GM21576 (cell line): ENCODE measurements around the gene BCL2L14.

Source experiments
- ATAC-seq: cut with Tn5 transposase; IDR thresholded peaks from one replicate; pipeline ENCODE4 v1.9.1; 2021; ENCODE audit warnings: mild to moderate bottlenecking, moderate library complexity; ENCODE audit not compliant: unreplicated experiment

Gene BCL2L14, protein sequence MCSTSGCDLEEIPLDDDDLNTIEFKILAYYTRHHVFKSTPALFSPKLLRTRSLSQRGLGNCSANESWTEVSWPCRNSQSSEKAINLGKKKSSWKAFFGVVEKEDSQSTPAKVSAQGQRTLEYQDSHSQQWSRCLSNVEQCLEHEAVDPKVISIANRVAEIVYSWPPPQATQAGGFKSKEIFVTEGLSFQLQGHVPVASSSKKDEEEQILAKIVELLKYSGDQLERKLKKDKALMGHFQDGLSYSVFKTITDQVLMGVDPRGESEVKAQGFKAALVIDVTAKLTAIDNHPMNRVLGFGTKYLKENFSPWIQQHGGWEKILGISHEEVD

DNA sequence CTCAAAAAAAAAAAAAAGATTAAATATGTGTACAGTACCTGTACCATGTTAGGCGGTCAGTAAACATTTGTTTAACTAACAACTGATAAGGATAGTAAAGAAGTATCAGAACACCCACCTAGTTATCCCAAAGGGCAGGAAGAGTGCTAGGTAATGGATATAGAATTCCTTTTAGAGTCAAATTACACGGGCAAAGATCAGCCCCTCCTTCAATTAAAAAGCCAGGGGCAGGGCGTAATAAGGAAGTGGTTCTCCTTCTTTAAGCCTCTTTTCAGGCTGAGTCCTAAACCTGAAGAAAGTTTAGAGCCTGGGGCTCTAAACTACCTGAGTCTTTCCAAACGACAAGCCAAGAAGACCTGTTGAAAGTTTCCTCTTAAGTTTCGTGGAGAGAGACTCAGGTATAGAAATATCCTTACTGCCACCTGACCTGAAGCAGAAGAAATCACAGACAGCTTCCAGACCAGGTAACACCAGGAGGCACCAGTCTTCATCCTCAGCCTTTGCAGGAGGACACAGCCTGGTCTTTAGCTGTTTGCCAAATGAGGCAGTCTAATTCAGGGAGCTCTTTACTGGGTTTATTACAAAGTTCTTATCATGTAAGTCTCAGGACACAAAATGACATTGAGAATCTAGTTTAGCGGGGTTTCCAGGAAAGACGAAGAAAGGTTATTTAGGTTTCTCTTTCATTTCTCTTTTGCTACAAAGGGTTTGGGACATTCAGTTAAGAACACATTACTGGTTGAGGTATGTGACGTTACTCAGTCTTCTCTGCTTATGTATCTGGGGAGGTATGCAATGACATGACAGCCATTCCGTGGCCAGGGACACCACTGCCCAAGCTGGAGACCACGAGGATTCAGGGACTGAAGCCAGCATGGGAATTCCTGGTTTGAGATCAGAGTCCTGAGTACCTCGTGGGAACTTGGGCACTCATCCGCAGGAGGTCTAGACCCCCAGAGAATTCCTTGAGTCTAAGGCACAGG lies at the start of gene BCL2L14:
Gene BCL2L14, plus strand, starts transcription at position 266 of the 983 bp plus-strand sequence. CDS start 8,367 bp downstream, outside the sequence.
- ATAC-seq: peak; percentile 55

DNA sequence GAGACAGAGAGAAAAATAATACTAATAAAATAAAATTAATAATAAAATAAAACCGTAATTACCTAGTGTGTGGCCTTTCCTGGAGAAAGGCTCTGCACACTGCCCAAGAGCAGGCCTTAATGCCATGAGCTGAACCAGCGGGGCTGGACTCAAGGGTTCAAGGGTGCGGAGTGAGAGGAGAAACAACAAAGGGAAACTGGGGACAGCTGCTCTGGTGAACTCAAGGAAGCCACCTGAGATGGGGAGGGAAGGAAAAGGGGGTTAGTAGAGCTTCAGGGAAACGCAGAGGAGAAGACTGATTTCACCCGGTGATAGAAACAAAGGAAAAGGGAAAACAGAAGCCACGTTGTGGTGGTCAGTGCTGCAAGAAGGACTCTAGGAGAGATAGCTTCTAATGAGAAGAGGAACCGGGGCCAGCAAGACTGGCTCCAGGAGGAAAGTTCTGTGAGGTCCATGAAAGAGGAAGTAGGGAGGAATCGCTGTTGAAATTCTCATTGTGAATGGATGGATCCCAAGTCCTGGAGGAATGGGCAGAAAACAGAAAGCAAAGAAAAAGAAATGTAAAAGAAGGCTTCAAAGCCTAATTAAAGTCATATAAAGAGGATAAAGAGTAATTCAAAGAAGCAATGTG lies 48.3 kb upstream of the BCL2L14 start:
- ATAC-seq: no peak

DNA sequence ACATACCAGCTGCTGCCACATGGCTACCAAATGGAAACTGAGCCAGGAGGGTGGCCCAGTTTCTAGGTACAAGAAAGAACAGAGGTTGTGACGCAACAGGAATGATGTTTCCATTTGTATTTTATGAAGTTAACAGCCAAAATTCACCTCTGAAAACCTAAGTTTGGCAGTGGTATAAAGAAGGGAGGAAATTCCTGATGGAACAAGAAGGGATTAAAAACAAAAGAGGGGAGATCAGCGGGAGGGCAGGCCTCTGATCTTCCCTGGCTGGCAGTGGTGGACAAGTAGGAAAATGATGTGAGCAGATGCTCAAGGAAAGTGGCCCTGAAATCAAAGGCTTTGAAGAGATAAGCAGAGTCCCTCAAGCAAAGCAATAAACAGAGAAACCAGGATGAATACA lies 47.3 kb upstream of the BCL2L14 start:
- no peak for ATAC-seq

DNA sequence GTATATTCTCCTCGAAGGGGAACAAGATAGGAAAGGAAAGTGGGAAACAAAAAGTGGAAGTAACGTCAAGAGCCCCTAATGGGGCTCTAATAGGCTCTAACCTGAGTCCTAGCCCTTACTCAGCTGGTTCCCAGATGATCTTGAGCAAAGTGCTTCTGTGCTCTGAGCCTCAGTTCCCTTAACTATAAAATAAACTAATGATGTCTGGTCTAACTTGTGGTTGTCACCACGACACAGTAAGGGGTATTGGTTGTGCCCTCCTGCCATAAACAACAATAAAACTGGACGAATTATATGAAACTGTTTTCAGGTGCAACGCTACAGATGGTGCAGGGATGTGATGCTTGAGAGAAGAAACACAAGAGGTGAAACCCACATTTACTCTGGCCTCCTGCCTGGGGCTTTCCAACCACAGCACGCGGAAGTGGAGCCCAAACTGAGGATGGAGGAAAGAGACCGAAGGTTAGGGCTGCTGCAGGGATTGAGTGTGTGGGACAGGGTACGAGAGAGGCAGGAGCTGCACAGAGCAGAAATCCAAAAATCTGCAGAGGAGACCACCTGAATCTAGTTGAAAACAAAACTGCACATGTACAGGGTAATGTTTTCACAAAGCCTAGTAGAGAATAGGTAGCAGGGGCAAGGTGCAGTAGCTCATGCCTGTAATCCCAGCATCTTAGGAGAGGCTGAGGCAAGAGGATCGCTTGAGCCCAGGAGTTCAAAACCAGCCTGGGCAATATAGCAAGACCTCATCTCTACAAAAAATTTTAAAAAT lies 45.6 kb upstream of the BCL2L14 start:
- peak; percentile 84 for ATAC-seq

DNA sequence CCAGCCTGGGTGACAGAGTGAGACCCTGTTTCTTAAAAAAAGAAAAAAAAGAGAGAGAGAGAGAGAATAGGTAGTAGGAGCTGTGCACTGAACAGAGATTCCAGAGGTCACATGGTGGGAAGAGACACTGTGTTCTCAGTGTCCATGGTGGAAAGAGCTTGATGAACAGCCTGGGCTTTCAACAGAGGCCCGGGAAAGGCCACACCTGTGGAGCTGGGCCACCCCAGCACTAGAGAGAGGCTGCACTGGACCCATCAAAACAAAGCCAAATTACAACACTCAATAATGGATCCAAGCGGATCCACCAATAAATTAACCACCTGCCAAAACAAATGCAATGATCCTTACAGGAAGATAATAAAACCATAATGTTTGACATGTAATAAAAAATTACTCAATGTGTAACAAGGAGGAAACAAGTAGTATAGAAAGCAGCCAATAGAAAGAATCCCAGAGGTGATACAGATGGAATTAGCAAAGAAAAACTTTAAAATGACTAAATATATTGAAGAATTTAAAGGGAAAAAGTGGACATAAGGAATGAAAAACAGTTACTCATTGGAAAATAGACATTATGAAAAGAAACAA lies 44.8 kb upstream of the BCL2L14 start:
- no peak for ATAC-seq

DNA sequence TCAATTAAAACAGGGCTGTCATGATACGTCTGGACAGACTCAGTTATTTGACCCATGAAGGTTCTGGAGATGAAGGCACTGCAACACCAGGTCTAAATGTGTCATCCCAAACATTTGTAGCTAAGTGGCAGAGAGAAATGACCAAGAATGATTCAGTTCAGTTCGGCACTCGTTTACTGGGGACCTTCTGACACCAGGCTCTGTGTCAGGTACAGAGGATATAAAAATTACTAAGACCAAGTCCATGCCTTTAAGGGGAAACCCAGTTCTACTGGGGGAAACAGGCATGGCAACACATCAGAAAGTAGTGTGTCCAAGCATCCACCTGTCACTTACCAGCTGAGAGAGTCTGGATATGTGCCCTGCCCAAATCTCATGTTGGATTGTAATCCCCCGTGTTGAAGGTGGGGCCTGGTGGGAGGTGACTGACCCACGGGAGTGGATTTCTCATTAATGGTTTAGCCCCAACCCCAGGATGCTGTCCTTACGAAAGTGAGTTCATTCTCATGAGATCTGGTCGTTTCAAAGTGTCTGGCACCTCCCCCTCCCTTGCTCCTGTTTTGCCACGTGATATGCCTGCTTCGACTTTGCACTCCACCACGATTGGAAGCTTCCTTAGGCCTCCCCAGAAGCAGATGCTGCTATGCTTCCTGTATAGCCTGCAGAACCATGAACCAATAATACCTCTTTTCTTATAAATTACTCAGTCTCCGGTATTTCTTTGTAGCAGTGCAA lies 41.9 kb upstream of the BCL2L14 start:
- ATAC-seq: no peak

DNA sequence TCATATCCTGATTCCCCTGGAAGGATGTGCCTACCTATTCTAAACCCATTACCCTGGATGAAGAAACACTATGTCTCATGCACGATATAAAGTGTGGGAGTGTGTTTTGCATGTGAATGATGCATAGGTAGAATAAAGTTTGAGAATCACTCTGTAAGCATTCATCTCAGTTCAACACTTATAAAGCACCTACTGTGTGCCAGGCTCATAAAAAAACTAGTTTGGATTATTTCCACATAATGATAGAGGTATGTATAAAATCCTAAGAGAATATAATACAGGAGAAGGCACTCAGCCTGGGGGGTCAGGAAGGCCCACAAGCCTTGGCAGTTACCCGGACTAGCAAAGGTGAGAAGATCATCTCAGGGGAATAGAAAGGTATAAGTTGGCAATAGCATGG lies 41.1 kb upstream of the BCL2L14 start:
- ATAC-seq: no peak

DNA sequence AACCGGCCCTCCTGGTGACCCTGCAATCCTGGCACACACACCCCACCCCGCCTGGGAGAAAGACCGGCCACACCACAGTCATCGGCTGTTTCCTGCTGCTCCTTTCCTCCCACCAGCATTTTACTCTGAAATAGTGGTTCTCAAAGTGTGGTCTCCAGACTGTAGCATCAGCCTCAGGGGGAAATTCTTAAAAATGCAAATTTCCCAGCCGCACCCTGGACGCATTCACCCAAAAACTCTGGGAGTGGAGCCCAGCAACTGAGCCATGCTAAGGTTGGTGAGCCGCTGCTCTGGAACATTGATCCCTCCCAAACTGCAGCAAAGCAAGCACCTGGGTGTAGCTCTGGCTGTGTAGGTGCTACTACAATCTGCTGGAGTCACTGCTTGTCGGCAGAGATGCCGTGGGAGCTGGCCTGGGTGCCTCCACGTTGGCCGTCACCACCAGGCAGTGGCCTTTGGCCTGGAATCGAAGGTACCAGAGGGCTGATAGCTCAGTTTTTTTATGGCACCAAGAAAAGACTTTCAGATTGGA lies 38.4 kb upstream of the BCL2L14 start:
- no peak for ATAC-seq

DNA sequence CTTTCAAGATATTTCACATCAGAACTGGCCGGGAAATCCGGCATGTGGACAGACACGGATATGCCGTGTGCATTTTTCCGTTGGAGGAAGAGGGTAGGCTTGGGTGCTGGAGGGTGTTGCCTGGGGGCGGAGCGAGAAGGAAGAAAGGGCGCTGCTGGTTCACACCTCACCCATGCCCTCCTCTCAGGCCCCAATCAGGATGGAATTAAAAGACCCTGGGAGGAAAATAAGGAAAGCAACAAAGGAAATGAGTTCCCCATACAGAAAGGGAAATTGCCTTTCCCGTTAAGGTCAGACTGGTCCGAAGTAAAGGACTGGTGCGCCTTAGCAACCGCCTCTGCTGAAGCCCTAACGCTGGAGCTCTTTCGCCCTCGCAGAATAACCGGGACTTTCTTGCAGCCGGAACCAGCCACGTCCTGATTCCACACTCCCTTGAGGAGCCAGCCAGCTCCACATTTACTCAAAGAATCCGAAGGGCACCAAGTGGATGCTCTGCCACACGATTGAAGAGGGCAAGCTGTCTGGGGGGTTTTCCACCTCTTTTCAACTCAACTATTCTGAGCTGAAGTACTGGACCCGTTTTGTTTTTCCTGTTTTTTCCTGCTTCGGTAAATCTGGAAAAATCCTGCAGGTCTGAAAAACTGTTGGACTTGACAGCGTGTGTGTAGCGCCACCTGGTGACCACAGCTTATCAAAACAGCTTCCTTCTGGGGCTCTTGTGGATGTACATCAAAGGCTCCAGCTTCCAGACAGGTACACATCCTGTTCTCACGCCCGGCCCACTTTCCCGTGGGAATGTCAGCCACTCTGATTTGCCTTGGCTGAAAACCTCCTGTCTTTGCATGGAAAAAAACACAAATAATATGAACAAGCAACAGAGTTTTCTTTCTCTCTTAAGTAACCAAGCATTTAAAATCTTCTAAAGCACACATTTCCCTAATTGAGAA lies 37.6 kb upstream of the BCL2L14 start:
- no peak for ATAC-seq

DNA sequence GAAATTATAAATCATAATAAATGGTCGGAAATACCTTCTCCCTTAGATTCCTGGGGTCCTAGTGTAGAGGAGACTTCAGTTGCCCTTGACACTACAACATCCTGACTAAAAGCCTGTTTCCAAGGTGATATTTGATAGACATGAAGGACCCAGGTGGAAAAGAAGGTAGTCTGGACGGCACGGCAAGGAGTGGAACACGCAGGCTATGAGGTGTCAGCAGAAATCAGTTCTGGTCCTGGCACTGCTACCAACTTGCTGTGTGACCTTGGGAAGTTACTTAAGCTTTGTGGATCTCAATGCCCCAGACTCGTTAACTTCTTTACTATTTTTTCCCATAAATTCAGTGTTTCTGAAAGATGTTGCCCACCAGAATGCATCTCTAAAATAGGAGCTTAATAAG lies 36.9 kb upstream of the BCL2L14 start:
- no peak for ATAC-seq

DNA sequence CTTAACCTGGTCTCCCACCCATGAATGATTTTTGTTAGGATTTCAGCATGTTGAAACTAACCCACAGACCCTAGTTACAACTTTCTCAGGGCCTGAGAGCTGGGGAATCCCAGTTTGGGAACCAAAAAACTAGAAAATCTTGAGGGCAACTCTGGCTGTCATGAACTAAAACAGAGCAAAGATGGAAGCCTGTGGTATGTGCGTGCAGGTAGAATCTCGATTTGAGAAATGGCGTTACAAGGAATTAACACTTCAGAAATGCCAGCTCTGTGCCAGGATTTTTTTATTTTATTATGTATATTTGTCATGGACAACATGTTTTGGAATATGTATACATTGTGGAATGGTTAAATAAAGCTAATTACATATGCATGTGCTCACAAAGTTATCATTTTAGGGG lies 36.4 kb upstream of the BCL2L14 start:
- ATAC-seq: no peak

DNA sequence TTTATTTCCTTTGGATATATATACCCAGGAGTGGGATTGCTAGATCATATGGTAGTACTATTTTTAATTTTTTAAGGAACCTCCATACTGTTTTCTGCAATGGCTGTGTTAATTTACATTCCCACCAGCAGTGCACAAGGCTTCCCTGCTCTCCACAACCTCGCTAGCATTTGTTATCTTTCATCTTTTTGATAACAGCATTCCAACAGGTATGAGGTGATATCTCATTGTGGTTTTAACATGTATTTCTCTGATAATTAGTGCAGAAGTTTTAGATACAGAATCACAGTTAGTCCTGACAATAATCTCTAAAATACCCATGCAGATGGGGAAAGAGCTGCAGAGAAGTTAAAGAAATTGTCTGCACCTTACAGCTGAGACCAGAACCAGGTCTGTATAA lies 35.5 kb upstream of the BCL2L14 start:
- ATAC-seq: no peak

DNA sequence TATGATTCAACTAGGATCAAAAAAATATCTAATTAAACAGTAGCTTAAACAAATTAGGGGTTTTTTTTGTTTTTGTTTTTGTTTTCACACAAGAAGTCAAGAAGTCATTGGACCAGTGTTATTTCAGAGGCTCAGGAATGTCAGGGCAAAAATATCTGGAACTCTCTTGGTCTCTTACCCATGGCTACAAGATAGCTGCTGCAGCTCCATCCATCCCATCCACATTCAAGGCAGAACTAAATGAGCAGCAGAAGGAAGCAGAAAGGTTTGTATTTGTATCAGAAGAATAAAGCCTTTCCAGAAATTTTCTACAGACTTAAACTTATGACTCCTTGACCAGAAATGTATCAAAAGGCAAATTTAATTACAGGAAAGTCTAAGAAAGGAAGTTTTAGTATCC lies 33.8 kb upstream of the BCL2L14 start:
- no peak for ATAC-seq

DNA sequence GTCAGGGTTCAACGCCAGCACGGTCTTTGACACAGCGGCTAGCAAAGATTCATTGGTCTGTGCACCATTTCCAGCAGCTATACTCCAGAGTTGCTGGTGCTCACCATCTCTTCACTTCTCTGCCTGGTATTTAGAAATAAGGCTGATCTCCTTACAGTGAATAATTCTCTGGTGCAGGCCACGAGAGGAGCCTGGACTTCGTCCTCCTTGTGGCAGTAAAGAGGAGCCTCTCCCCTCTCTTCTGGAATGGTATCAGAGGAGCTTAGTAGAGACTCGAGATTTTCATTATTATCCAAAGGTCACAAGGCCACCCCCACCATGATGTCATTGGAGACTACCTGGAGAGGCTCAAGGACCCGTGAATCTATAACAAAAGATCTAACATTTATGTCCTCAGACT lies 30.8 kb upstream of the BCL2L14 start:
- ATAC-seq: no peak

DNA sequence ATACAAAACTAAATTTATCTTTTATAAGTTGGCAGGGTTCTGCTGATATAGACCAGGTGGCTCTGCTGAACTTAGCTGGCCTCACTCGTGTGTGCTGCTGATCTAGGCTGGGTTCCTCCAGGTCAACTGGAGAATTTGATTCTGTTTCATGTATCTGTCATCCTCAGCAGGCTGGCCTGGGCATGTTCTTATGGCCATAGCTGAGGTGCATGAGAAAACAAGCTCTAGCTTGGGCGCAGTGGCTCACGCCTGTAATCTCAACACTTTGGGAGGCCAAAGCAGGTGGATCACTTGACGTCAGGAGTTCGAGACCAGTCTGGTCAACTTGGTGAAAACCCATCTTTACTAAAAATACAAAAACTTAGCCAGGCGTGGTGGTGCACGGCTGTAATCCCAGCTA lies 24.3 kb upstream of the BCL2L14 start:
- ATAC-seq: no peak

DNA sequence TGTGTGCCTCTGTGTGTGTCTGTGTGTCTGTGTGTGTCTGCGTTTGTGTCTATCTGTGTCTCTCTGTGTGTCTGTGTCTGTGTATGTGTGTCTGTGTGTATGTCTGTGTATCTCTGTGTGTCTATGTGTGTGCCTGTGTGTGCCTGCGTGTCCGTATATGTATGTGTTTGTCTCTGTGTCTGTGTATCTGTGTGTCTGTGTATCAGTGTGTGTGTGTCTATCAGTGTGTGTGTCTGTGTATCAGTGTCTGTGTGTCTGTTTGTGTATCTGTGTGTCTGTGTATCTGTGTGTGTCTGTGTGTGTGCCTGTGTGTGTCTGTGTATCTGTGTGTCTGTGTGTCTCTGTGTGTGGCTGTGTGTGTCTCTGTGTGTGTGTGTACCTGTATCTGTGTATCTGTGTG lies 23.1 kb upstream of the BCL2L14 start:
- ATAC-seq: no peak

DNA sequence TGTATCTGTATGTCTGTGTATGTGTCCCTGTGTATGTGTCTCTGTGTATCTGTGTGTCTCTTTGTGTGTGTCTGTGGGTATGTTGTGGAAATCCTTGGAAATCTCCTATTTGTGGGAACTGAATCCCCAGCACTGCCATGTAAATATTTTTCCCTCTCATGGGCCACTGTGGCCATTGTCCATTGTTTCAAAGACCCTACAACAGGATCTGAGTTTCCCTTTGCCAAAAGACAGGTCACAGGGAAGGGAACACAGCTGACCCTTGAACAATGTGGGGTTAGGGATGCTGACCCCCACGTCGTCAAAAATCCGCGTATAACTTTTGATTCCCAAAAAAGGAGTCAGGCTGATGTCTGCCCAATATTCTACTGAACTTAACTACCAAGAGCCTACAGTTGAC lies 22.5 kb upstream of the BCL2L14 start:
- ATAC-seq: no peak

DNA sequence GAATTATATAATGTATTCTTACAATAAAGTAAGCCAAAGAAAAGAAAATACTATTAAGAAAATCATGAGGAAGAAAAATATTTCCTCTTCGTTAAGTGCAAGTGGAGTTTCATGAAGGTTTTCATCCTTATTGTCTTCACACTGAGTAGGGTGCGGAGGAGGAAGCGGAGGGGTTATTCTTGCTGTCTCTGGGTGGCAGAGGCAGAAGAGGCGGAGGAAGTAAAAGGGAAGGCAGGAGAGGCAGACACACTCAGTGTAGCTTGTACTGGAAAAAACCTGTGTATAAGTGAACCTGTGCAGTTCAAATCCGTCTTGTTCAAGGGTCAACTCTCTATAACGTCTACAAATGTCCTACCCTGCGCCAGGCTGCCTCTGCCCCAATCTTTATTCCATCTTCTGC lies 22.0 kb upstream of the BCL2L14 start:
- ATAC-seq: no peak
